Endothelial cell (in vitro differentiated cells): ENCODE data around the gene BAIAP2. TPM values are rescaled to one million over a fixed set of nuclear protein-coding genes. Genes with fewer than 3 reads are reported as not detected.
A peak's percentile ranks its signal among the peaks of the same experiment; 100 is the strongest.

ENCODE experiments used
- DNase-seq: peaks from one replicate; pipeline ENCODE4 v3.0.0; 2021; ENCODE audit warnings: low spot score
- H3K27ac Mint-ChIP-seq: one replicate; pipeline ENCODE4 v1.8.0; 2021; ENCODE audit warnings: mixed read lengths, inconsistent platforms; ENCODE audit not compliant: unreplicated experiment
- H3K27me3 Mint-ChIP-seq: one replicate; pipeline ENCODE4 v1.8.0; 2021; ENCODE audit warnings: mild to moderate bottlenecking, moderate library complexity, mixed read lengths, inconsistent platforms; ENCODE audit not compliant: unreplicated experiment
- H3K36me3 Mint-ChIP-seq: one replicate; pipeline ENCODE4 v1.8.0; 2021; ENCODE audit warnings: mild to moderate bottlenecking, low read depth, mixed read lengths, inconsistent platforms; ENCODE audit not compliant: unreplicated experiment
- H3K4me1 Mint-ChIP-seq: one replicate; pipeline ENCODE4 v1.8.0; 2021; ENCODE audit warnings: mild to moderate bottlenecking, mixed read lengths, inconsistent platforms; ENCODE audit not compliant: unreplicated experiment
- H3K4me3 Mint-ChIP-seq: one replicate; pipeline ENCODE4 v1.8.0; 2021; ENCODE audit warnings: mild to moderate bottlenecking, mixed read lengths, inconsistent platforms; ENCODE audit not compliant: unreplicated experiment
- H3K9me3 Mint-ChIP-seq: one replicate; pipeline ENCODE4 v1.8.0; 2021; ENCODE audit warnings: mixed read lengths, inconsistent platforms; ENCODE audit not compliant: unreplicated experiment
- CTCF ChIP-seq: fragments of 200-600 bp; sonication (generic); IDR thresholded peaks from one replicate; pipeline ENCODE4 v1.5.0; 2021; ENCODE audit warnings: antibody characterized with exemption; ENCODE audit not compliant: unreplicated experiment
- total RNA-seq: library from RNA; stranded (reverse); fragmentation: NEBNext Ultra II Directional; extraction: Animal tissue kit (Norgen Biotek cat#: 25700); gene quantifications from one replicate; pipeline ENCODE4 v1.2.1, GENCODE V29; 2021; ENCODE audit not compliant: unreplicated experiment

BAIAP2 gene
- total RNA-seq, 1 donor from 2014 or later, result 67.8 TPM

- no peak overlapping the region for H3K4me3 Mint-ChIP-seq
- H3K27ac Mint-ChIP-seq, result no peak overlapping the region
- no peak for DNase-seq
- peaks cover 8% of the 10 kb centered on the region for H3K36me3 Mint-ChIP-seq
- H3K27me3 Mint-ChIP-seq, result peaks cover 12% of the 10 kb centered on the region
- TF ChIP-seq CTCF, result no peak
- peaks cover 9% of the 10 kb centered on the region for H3K4me1 Mint-ChIP-seq
- H3K9me3 Mint-ChIP-seq, result no peaks in the 10 kb centered on the region
Measured at GRCh38 chr17:81092518-81093095, 57.7 kb downstream of the BAIAP2 start.

GRCh38 chr17:81093619-81094508, 58.9 kb downstream of the BAIAP2 start:
- Mint-ChIP-seq H3K27me3 (peaks cover 12% of the 10 kb centered on the region), H3K27ac (peak overlapping the region; percentile 64), H3K4me1 (peaks cover 9% of the 10 kb centered on the region), H3K9me3 (no peaks in the 10 kb centered on the region), H3K36me3 (peaks cover 4% of the 10 kb centered on the region), H3K4me3 (no peak overlapping the region)
- no peak for TF ChIP-seq CTCF
- DNase-seq, result no peak

GRCh38 chr17:81094509-81095382, 59.8 kb downstream of the BAIAP2 start:
- Mint-ChIP-seq H3K27me3 (peaks cover 12% of the 10 kb centered on the region), H3K36me3 (peaks cover 7% of the 10 kb centered on the region), H3K27ac (peak overlapping the region; percentile 64), H3K4me1 (peaks cover 9% of the 10 kb centered on the region), H3K9me3 (no peaks in the 10 kb centered on the region), H3K4me3 (no peak overlapping the region)
- no peak for TF ChIP-seq CTCF
- DNase-seq, result peak; percentile 42

- peaks cover 7% of the 10 kb centered on the region for H3K36me3 Mint-ChIP-seq
- no peak for DNase-seq
- H3K4me1 Mint-ChIP-seq, result peaks cover 9% of the 10 kb centered on the region
- no peaks in the 10 kb centered on the region for H3K9me3 Mint-ChIP-seq
- H3K4me3 Mint-ChIP-seq, result peak overlapping the region; percentile 22
- H3K27ac Mint-ChIP-seq, result no peak overlapping the region
- peaks cover 9% of the 10 kb centered on the region for H3K27me3 Mint-ChIP-seq
- no peak for TF ChIP-seq CTCF
Measured at GRCh38 chr17:81095383-81095762, 60.4 kb downstream of the BAIAP2 start.
